HG02884 (cell line): ENCODE data around the gene EFCAB11.
"Not testable (repeated sequence)": the region's sequence is repeated elsewhere in the genome, so short reads cannot be mapped to it uniquely, and the experiment has no call there.

Source experiments
- ATAC-seq: cut with Tn5 transposase; IDR thresholded peaks from one replicate; pipeline ENCODE4 v1.9.1; 2021; ENCODE audit warnings: mild to moderate bottlenecking, moderate library complexity; ENCODE audit not compliant: unreplicated experiment

EFCAB11 gene

GRCh38 chr14:89912667-89913211 is 41.8 kb downstream of the EFCAB11 start:
- no peak for ATAC-seq

GRCh38 chr14:89912221-89912620 is 42.3 kb downstream of the EFCAB11 start:
- ATAC-seq = no peak

GRCh38 chr14:89911010-89911919 is 43.3 kb downstream of the EFCAB11 start:
- ATAC-seq = no peak

- ATAC-seq = no peak
Measured at GRCh38 chr14:89910691-89911009, 43.9 kb downstream of the EFCAB11 start.

GRCh38 chr14:89909586-89909985 is 44.9 kb downstream of the EFCAB11 start:
- no peak for ATAC-seq

GRCh38 chr14:89908712-89909450 is 45.6 kb downstream of the EFCAB11 start:
- ATAC-seq = no peak

- no peak for ATAC-seq
Measured at GRCh38 chr14:89907655-89908054, 46.9 kb downstream of the EFCAB11 start.

- ATAC-seq = no peak
Measured at GRCh38 chr14:89906000-89906399, 48.5 kb downstream of the EFCAB11 start.

- no peak for ATAC-seq
Measured at GRCh38 chr14:89903340-89903952, 51.1 kb downstream of the EFCAB11 start.

- ATAC-seq = no peak
Measured at GRCh38 chr14:89902881-89903280, 51.6 kb downstream of the EFCAB11 start.

- no peak for ATAC-seq
Measured at GRCh38 chr14:89900802-89901201, 53.7 kb downstream of the EFCAB11 start.

- no peak for ATAC-seq
Measured at GRCh38 chr14:89899917-89900663, 54.4 kb downstream of the EFCAB11 start.

- no peak for ATAC-seq
Measured at GRCh38 chr14:89899291-89899690, 55.2 kb downstream of the EFCAB11 start.

GRCh38 chr14:89893388-89893787 is 61.1 kb downstream of the EFCAB11 start:
- ATAC-seq = not testable (repeated sequence)

- no peak for ATAC-seq
Measured at GRCh38 chr14:89892953-89893352, 61.6 kb downstream of the EFCAB11 start.

GRCh38 chr14:89891721-89892120 is 62.8 kb downstream of the EFCAB11 start:
- ATAC-seq = not testable (repeated sequence)

- no peak for ATAC-seq
Measured at GRCh38 chr14:89891055-89891454, 63.5 kb downstream of the EFCAB11 start.

- no peak for ATAC-seq
Measured at GRCh38 chr14:89890589-89890988, 63.9 kb downstream of the EFCAB11 start.

- ATAC-seq = no peak
Measured at GRCh38 chr14:89889626-89890025, 64.9 kb downstream of the EFCAB11 start.

GRCh38 chr14:89884761-89885160 is 69.8 kb downstream of the EFCAB11 start:
- no peak for ATAC-seq

- ATAC-seq = no peak
Measured at GRCh38 chr14:89881839-89882238, 72.7 kb downstream of the EFCAB11 start.
